HG03066 (cell line): ENCODE data around the gene TTC3.

Experiments
- ATAC-seq: cut with Tn5 transposase; IDR thresholded peaks from one replicate; pipeline ENCODE4 v1.9.1; 2021; ENCODE audit warnings: low read depth; ENCODE audit not compliant: unreplicated experiment

Gene TTC3

GRCh38 chr21:37241426-37241825 is 168.4 kb downstream of the TTC3 start:
- ATAC-seq: no peak

GRCh38 chr21:37243961-37244360 is 170.9 kb downstream of the TTC3 start:
- ATAC-seq: no peak

GRCh38 chr21:37244501-37245095 is 171.5 kb downstream of the TTC3 start:
- ATAC-seq: no peak

- ATAC-seq: no peak
Observed at GRCh38 chr21:37245151-37245550, 172.1 kb downstream of the TTC3 start.

GRCh38 chr21:37248298-37248697 is 175.2 kb downstream of the TTC3 start:
- no peak for ATAC-seq

- ATAC-seq: no peak
Observed at GRCh38 chr21:37249112-37249904, 176.3 kb downstream of the TTC3 start.

GRCh38 chr21:37251294-37251634 is 178.2 kb downstream of the TTC3 start:
- ATAC-seq: no peak
